ENCODE measurements around the gene TIMM17A. TPM values are rescaled to one million over a fixed set of nuclear protein-coding genes. Genes with fewer than 3 reads are reported as not detected.
A peak's percentile ranks its signal among the peaks of the same experiment; 100 is the strongest.

The TIMM17A gene
- total RNA-seq, 4 donors from 2014 or later = 19.7 to 55.4 (median 38.4) TPM

GRCh38 chr1:201983380-201983805 lies 28.1 kb downstream of the TIMM17A start:
- no peak for DNase-seq (ENCODE audit: low spot score)
- no peak for TF ChIP-seq CTCF (IDR thresholded peaks at IDR 0.05)

GRCh38 chr1:201984446-201984845 lies 29.1 kb downstream of the TIMM17A start:
- TF ChIP-seq CTCF (IDR thresholded peaks at IDR 0.05) = no peak
- ATAC-seq (ENCODE audit: low FRiP score) = no peak
- DNase-seq (ENCODE audit: low spot score) = no peak

More at GRCh38 chr1:201983380-201983805, 28.1 kb downstream of the TIMM17A start:
- ATAC-seq (ENCODE audit: low FRiP score) = no peak

- no peak for TF ChIP-seq CTCF (IDR thresholded peaks at IDR 0.05)
- ATAC-seq (ENCODE audit: low FRiP score) (no peak), DNase-seq (ENCODE audit: low spot score) (no peak)
Observed at GRCh38 chr1:201985355-201985754, 30.1 kb downstream of the TIMM17A start.

- no peak for DNase-seq (ENCODE audit: low spot score)
- TF ChIP-seq CTCF (IDR thresholded peaks at IDR 0.05) = no peak
- ATAC-seq (ENCODE audit: low FRiP score) = peak; percentile 26
Observed at GRCh38 chr1:201988601-201989000, 33.3 kb downstream of the TIMM17A start.

GRCh38 chr1:201989354-201990128 lies 34.2 kb downstream of the TIMM17A start:
- ATAC-seq (ENCODE audit: low FRiP score) (no peak), DNase-seq (ENCODE audit: low spot score) (no peak)
- no peak for TF ChIP-seq CTCF (IDR thresholded peaks at IDR 0.05)

- ATAC-seq (ENCODE audit: low FRiP score) (no peak), DNase-seq (ENCODE audit: low spot score) (no peak)
- TF ChIP-seq CTCF (IDR thresholded peaks at IDR 0.05) = no peak
Observed at GRCh38 chr1:201990427-201990826, 35.1 kb downstream of the TIMM17A start.

GRCh38 chr1:201999625-202000238 lies 44.4 kb downstream of the TIMM17A start:
- no peak for DNase-seq (ENCODE audit: low spot score)
- no peak for TF ChIP-seq CTCF (IDR thresholded peaks at IDR 0.05)
- peak; percentile 24 for ATAC-seq (ENCODE audit: low FRiP score)
